DND-41 (cell line): ENCODE results near the gene C22orf15.

Source experiments
- EZH2 ChIP-seq: IDR thresholded peaks from 3 replicates; pipeline ENCODE4 v1.6.1; 2012; ENCODE audit warnings: borderline replicate concordance, low read depth, mild to moderate bottlenecking, moderate library complexity, low read length, inconsistent platforms; ENCODE audit not compliant: severe bottlenecking
- TF ChIP-seq, protein P1 (sequence below): IDR thresholded peaks from 2 replicates; pipeline ENCODE4 v1.5.1; 2012; ENCODE audit warnings: borderline replicate concordance, low read length, moderate library complexity, mild to moderate bottlenecking; ENCODE audit not compliant: poor library complexity, severe bottlenecking; ENCODE audit errors: extremely low read depth

DNA sequence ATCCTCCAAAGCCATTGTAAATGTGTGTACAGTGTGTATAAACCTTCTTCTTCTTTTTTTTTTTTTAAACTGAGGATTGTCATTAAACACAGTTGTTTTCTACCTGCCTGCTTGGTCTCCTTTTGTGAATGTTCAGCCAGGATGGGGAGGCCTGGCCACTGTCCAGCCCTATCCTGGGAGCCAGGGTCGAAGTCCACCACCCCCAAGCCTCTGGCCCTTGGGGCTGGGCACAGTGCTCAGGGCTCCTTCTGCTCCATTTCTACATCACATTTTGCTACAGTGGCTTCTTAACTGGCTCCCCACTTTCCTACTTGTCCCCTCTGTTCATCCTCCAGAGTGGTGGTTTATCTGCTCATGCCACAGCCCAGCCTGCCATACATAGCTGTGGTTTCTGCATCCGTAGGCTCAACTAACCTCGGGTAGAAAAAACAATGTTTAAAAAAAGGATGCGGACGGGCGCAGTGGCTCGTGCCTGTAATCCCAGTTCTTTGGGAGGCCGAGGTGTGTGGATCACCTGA, 21.5 kb downstream of the C22orf15 start:
- no peak for TF ChIP-seq EZH2
- TF ChIP-seq, protein P1, sequence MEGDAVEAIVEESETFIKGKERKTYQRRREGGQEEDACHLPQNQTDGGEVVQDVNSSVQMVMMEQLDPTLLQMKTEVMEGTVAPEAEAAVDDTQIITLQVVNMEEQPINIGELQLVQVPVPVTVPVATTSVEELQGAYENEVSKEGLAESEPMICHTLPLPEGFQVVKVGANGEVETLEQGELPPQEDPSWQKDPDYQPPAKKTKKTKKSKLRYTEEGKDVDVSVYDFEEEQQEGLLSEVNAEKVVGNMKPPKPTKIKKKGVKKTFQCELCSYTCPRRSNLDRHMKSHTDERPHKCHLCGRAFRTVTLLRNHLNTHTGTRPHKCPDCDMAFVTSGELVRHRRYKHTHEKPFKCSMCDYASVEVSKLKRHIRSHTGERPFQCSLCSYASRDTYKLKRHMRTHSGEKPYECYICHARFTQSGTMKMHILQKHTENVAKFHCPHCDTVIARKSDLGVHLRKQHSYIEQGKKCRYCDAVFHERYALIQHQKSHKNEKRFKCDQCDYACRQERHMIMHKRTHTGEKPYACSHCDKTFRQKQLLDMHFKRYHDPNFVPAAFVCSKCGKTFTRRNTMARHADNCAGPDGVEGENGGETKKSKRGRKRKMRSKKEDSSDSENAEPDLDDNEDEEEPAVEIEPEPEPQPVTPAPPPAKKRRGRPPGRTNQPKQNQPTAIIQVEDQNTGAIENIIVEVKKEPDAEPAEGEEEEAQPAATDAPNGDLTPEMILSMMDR: no peak
